ENCODE measurements around the gene SLC25A21.

Gene SLC25A21

DNA sequence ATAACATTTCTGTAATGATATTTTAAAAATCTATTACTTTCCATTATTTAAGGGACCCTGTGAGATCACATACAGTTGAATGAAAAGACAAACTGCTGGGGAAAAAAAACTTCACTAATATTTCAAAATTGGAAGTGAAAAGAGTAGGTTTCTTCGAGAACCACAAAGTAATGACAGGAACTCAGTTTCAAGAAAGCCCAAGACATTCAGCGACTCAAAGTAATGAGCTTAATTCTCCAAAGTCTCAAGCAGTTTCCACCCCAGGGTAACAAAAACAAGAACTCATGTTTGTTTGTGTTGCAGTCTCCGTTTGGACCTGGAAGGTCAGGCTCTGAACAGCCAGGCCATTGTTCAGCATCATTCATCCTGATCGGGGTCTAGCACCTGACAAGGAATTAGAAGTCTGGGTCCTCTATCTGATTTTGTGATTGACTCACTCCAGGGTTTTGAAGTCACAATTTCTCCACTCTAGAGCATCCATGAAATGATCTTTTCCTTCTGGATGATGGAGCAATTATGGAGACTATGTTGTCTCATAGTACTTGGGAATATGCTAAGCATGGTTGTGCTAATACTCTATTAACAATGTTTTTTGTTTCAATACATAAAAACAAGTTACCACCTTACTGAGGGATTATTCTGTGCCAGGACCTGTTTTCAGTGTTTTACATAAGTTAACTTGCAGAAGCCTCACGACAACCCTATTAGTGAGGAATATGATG lies 126.9 kb downstream of the SLC25A21 start:
- DNase-seq (ENCODE audit: low read depth in 2 of 2): no peak

DNA sequence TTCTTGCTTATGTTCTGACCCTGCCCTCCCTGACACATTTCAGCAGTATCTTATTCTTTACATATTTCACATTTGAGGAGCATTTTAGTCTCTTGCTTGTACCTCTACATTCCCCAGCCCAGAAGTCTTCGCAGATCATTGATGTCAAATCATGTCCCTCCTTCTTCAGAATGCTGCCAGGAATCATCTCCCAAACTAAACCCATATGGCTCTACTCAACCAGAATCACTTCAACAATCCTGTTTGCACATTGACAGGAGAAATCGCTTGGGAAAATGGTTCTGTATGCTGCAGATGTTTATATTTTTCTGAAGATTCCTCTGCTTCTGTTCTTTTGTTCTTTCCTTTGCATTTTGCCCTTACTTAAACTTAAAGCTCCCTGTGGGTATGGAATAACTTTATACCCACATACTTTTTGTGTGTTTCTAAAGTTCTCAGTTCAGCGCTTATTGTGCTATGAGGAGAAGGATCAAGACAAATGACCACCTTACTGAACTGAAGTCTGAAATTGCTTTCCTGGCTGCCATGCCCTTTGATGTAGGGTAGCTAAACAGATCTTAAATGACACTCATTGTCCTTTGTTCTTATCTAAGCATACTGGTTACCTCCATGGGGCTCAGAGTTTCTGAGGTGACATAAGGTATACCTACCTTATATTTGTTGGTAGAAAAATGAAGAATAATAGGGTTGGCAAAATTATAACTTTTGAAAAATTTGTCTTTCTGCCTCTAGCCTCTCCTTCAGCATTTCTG lies 134.6 kb downstream of the SLC25A21 start:
- no peak for DNase-seq (ENCODE audit: low read depth in 2 of 2)

DNA sequence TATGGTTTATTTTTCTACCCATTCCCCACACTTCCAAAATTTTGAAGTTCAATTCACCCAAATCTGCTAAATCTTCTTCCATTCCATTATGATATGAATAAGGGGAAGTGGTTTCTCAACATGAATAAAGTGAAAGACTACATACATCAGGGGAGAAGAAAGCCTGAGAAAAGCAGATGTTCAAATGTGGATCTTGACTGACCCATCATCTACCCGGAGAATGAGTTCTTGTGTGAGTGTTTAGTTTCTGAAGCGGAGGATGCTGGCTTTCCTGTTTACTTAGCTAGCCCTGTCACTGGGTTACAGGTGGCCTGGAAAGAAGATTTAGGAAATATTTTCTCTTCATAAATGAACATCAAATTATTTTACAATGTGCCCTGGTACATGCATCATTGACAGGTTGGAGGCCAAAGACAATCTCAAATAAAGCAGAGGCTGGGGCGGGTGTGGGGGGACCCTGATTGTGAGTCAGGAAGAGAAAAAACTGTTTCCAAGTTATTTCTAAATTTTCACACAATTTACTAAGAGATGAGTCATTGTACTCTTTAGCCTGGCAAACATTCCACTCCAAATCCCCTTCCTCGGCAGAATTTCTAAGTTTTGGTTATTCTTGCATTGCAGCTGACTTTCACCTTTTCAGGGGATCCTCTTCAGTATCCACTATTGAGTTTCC lies 135.6 kb downstream of the SLC25A21 start:
- DNase-seq (ENCODE audit: low read depth in 2 of 2): no peak

DNA sequence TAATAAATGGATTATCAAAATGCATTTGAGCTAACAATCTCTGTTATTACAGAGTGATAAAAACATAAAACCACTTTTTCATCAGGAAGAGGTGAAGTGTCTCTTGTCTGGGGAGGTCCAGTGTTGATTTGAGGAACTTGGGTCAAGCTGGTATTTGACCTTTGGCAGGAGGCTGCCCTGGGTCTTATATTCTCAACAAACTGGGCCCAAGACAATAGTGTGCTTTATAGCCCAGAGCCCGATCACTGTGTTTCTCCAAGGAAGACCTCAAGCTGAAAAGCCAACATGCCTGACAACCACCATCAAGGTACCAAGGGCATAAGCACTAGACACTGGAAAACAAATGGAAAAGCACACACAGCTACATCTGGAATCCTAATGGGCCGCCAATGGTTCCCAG lies 137.0 kb downstream of the SLC25A21 start:
- DNase-seq (ENCODE audit: low read depth in 2 of 2): no peak

DNA sequence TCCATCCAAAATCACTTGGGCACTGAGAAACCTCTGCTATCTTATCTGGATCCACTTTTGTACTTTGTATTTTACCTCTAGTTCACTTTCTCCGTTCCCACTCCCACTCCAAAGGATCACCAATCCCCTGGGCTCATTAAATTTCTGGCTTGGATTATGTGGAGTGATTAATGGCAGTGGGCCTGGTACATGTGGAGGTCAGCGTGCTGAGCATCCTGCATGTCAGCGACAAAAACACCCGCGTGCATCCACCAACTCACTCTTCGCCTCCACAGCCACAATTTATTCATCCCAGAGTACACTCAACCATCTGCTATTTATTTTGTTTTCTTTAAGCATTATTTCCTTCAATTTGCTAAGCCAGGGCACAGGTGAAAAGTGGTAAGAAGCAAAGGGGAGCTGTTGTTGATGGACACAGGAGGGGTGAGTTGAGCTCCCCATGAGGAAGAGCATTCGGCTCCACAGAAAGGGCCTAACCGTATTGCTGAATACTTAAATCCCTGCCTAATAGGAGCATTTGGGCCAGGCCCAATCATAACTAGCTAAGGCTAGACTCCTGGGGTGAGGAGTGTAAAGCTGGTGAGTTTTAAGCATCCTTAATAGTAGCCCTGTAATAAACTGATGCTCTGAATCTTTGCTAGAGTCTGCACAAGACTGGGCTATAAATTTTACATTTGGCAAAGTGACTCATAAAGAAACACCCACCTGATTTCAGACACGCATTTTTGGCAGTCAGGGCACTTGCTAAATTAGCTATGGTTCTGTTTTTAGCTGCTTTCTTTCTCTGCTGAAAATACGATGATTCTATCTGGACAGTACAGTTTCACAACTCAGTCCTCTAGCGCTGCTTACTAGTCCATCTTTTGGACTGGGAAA lies 137.8 kb downstream of the SLC25A21 start:
- DNase-seq (ENCODE audit: low read depth in 2 of 2): no peak

DNA sequence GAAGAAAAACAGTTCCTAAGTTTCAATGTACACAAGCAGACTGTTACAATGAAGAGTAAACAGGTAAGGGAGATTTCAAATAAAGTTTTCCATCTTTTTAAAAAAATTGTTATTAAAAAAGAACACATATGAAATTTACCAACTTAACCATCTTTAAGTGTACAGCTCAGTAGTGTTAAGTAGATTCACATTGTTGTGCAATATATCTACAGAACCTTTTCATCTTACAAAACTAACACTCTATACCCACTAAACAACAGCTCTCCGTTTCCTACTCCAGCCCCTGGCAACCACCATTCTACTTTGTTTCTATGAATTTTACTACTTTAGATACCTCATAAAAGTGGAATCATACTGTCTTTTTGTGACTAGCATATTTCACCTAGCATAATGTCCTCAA lies 139.5 kb downstream of the SLC25A21 start:
- DNase-seq (ENCODE audit: low read depth in 2 of 2): no peak

DNA sequence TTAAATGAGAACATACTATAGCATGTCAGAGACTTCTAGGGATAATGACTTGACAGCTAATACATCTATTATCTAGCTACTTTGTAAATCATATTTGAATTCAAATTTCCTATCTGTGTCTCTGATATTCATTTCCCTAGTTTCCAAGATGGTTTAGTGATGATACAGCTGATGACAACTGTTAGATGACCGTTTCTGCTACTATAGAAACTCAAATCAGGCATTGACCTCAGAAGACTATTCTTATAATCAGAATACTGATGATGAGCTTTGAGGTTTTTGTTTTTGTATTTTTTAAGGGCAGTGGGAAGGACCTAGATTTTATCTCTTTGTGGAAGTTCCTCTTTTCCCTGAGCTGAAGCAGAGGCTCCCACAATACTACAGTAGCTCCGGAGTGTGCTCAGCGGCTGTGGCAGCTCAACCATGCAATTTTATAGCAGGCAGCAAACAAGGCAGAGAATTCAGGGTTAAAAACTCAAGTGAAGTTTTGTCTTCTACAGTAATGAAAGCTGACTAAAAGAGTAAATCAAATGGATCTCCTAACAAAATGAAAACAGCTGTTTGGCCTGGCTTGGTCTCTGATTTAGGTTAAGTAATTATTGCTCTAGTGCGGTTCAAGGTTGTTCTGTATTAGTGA lies 145.1 kb downstream of the SLC25A21 start:
- no peak for DNase-seq (ENCODE audit: low read depth in 2 of 2)

DNA sequence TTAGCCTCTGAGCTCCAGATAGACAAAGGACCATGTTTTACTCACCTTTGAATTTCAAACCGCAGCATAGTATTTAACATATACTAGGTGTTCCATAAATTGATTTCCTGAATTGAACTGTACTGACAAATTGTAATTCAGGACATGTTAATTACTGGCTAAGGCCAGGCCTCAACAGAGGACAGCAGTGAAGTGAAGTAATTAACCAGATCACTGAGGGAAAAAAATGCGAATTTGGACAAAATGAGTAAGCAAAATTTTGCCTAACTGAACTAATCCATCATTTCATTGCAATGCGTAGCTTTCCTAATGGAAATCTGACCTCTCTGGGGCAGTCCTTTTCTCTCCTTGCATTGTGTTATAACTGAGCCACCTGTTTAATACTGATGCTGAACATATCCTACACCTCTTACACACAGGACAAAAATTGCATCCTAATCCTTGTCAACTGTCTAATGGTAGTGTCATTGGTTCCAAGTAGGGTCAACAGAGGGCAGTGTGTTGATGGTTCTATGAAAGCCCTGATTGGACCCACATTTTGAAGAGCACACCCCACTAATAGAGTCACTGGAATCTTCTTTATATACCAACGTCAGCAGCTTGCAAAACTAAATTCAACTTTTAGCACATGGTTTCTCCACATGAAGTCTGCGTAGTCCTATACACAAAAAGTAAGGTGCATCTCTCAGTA lies 148.4 kb downstream of the SLC25A21 start:
- no peak for DNase-seq (ENCODE audit: low read depth in 2 of 2)

DNA sequence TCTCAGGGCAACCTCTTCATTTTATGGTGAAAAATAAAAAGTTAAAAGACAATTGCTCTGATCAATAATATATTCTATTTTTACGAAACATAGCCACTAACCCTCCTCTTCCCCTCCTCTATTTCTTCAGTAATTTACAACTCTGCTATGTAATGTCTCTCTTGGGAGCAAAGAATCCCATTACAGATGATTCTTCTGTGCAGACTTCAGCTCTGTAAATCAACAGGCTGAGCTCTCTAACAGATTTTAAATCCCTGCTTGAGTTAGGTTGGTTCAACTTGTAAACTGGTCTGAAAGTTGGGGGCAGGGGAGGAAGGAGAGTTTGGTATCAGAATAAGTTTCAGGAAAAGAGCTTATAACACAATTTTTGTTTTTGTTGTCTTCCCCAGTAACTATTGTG lies 151.0 kb downstream of the SLC25A21 start:
- DNase-seq (ENCODE audit: low read depth in 2 of 2): no peak

DNA sequence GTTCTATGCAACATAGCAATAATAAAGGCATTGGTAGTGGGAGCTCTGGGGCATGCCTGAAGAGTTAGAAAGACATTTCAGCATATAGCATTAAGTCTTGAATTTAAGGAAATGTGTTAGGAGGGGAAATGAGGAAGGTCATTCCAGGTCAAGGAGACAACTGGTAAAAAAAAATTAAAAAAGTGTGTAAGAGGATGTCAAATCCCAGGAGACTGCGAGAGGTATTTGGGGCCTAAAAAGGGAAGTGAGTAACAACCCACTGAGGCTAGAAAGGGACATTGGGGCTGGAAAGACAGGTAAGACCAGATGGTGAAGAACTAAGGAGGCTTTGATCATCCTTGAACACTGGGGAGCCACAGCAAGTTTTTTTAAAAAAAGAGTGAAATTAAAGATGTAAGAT lies 152.9 kb downstream of the SLC25A21 start:
- DNase-seq (ENCODE audit: low read depth in 2 of 2): no peak

DNA sequence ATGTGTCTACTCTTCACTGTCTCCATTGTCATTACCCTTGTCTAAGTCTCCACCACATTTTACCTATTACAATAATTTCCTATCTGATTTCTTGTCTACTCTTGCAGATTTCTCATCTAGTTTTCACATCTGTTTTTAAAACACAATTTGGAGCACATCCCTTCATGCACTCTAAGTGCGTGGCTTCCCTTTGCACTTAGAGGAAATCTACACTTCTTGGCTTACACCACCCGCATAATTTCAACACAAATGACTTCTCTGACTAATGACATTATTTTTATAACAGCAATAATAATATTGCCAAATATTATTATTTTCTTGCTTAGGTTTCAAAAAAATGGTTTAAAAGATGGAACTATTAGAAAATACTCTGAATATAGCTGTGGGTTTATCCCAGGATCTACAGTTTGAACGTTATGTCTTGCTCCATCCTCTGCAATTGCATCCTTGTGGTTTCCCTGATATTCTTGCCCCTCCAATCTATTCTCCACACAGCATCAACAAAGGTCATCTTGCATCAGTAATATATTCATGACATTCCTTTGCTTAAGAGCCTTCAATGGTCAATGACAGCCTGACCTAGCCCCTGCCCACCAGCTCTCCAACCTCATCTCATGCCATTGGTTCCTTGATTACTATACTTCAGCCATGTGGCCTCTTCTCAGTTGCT lies 153.7 kb downstream of the SLC25A21 start:
- DNase-seq (ENCODE audit: low read depth in 2 of 2): no peak

DNA sequence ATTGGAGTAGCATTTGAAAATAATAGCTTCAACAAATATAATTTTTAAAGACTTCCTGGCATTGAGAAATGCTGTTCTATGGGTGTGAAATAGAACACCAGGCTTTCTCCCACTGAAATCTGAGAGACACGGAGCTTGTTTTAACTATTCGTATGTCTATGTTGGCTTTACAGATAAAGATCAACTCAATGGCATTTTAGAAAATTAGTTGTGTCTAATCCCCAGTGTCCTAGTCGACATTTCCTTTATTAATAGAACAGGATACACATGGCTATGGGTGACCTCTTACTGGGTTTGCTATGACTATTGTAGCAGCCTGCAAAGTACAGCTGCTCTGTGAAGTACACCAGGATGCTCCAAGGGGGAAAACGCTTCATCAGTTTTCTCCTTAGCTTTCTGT lies 159.3 kb downstream of the SLC25A21 start:
- no peak for DNase-seq (ENCODE audit: low read depth in 2 of 2)

DNA sequence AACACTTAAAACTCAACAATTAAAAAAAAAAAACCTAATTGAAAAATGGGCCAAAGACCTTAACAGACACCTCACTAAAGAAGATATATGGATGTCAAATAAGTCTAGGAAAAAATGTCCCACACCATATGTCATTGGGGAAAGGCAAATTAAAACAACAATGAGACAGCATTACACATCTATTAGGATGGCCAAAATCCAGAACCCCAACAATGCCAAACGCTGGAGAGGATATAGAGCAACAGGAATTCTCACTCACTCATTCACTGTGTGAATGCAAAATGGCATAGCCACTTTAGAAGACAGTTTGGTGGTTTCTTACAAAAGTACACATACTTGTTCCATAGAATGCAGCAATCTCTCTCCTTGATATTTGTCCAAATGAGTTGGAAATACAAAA lies 173.7 kb downstream of the SLC25A21 start:
- DNase-seq (ENCODE audit: low read depth in 2 of 2): no peak

DNA sequence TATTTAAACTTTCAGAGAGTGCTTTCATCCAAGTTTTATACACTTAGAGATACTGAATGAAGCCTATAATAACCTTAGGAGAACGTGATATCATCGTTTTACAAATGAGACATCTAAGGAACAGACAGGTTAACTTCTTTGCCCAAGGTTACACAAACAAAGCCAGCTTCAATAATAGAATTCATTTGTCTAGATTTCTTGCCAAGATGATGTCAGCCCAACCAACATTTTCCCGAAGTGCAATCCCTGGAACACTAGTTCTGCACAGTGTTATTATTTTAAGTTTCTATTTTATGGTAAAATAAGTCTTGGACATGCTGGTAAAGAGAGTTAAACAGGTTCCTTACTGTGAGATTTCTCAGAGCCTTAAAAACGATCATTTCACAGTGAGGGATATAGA lies 174.6 kb downstream of the SLC25A21 start:
- DNase-seq (ENCODE audit: low read depth in 2 of 2): no peak

DNA sequence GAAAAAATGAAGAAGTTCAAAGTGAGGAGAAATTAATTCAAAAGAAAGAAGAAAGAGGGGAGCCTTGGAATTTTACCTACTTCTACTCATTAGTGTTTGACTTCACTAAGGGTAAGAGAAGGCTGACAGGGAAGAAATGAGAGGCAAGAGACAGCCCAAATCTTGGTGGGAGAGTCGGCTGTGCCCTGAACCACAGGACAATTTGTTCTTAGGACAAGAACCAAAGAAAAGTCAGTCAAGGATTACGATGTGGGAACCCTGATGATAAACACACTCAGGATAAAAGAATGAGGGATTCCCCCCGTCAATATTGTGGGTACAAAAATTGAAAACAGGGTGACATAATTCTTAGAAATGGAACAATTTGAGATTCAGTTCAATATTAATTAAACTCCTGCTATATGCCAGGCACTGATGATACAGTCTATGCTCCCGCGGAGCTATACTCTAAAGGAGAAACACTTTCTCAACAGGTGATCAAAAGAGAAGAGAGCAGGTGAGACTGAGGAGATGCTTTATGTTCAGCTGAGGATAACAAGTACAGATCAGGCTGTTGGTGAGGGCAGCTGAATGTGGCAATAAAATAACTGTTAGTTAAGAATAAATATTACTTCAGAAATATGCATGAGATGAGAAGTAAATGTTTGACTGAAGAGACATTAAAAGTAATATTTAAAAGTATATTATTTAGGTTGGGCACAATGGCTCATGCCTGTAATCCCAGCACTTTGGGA lies 175.4 kb downstream of the SLC25A21 start:
- DNase-seq (ENCODE audit: low read depth in 2 of 2): no peak

DNA sequence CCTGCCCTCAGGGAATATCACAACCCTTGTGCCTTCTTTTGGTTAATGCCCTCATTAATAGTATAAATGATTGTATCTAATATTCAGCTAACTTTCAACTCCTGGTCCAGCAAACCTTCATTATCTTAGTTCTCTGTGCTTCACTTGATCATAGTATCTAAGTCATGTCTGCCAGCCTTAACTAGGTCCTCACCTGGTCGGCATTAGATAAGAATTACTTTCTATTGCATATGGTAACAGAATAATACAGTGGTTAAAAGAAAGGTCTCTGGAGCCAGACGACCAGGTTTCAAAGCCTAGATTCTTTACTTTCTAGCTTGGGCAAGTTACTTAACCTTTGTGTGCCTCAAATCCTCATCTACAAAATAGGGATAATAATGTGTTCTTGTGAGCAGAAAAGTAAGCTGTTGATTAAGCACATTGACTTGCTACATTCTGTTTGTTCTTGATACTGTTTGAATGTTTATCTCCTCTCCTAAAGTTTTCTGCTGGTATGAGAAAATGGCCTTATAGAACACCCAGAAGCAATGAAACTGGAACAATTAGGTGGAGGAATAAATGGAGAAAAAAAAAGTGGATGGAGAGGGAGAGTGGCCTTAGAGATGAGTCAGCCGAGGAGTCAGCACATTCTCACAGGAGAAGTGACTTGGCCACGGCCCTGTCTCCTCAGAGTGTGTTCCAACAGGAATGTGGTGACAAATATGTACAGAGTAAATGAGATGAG lies 176.1 kb downstream of the SLC25A21 start:
- no peak for DNase-seq (ENCODE audit: low read depth in 2 of 2)

DNA sequence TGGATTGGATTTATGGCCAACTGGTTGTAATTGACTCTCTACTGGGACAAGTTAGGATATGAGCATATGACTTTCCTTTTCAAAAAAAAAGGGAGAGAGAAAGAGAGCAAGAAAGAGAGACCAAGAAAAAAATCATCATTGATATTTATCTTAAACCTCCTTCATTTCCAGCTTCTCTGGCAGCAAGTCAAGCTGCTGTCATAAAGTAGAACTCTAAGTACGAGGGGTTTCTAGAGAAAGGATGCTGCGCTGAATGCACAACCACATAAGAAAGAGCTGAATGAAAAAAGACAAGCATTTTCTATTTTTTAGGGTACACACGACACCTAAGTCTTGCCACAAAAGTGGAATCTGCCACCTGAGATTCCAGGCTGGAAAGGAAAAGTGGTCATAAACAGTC lies 182.6 kb downstream of the SLC25A21 start:
- DNase-seq (ENCODE audit: low read depth in 2 of 2): no peak

DNA sequence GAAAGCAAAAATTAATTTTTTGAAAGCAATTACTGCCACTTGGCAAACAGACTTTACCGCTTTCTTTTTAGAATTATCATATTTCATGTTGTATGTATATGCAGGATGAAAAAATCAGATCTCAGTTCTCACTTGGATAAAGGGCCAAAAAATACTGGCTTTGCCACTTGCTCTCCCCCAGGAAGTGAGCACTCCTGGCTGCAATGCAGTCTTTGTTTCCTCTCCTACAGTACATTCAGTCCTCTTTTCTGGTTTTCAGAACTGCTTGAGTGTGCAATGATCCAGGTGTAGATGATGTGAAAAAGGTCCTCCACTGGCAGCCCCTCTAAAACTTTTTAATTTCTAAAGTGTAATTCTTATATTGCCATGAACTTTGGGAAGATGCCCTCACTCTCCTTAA lies 183.4 kb downstream of the SLC25A21 start:
- no peak for DNase-seq (ENCODE audit: low read depth in 2 of 2)

DNA sequence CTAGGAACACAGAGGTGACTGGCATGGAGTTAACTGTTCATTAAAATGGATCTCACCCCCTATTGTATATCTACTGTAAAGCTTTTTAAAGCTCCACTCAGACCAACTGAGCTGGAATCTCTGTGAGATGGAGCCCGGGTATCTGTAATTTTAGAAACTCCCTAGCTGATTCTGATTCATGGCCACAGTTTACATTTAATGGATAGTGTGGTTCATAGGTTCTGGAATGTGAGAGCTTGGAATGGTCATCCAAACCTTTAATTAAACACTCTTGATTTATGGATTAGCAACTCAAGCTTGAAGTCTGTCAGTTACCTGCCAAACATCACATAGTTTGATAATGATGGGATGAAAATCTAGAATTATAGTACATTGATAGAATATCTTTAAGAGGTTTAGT lies 183.8 kb downstream of the SLC25A21 start:
- no peak for DNase-seq (ENCODE audit: low read depth in 2 of 2)
